Activated T-cell treated with anti-CD3 and anti-CD28 coated beads, Interleukin-2, amount 50 U/mL, for 48 hours (primary cell): ENCODE measurements around the gene AFF3.

Experiments used
- DNase-seq, 2 experiments: peaks; one replicate each; pipeline ENCODE4 v3.0.0-alpha.2; 2020

Gene AFF3

DNA sequence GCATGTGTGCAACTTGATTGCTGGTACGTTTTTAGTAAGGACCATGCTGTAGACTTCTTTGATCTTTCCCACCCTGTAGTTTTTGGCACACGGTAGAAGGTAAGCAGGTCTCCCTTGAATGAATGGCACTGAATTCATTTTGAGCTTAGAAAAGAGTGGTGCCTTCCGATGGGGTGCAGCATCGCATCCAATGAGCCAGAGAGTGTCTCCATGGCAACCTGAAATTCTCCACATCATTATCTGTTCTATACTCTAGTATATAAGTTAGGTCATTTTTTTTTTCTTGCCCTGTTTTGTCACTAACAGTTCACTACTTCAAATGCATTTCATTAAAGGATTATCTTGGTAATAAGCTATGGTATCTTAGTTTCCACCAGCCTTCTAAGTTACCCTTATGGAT, 571.4 kb downstream of the AFF3 start:
- DNase-seq, result no peak

DNA sequence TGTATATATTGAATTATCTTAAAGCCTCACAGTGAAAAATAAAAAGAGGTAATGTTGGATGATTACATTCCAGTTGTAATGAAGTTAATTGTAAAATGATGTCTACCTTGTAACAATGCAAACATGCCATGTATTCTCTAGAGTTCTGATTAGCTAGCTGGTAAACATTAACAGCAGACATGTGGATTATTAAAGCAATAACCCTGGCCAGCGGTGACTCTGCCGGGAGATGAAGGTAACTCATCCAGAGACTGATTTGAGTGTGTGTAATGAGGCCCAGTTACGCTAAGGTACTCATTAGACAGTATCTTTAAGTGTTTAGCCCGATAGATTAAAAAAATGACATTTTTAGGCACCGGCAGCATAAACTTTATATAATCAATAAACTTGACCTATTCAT, 573.0 kb downstream of the AFF3 start:
- no peak for DNase-seq

DNA sequence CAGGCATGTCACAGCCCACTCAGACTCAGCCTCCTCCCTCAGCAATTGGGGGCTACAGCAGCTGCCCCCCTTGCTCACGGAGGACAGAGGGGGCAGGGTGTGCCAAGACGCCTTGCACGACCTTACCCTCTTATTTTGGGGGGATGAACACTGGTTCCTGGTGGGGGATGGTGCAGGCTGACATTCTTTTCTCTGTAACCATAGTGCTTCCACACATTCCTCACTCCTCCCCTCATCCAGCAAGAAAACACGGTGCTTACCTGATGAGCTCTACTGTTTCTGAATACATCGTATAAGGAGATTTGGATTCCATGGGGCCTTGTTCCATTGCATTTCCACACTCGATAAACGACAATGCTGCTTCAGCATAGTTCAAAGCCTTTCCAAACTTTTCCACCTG, 577.2 kb downstream of the AFF3 start:
- DNase-seq, result no peak

DNA sequence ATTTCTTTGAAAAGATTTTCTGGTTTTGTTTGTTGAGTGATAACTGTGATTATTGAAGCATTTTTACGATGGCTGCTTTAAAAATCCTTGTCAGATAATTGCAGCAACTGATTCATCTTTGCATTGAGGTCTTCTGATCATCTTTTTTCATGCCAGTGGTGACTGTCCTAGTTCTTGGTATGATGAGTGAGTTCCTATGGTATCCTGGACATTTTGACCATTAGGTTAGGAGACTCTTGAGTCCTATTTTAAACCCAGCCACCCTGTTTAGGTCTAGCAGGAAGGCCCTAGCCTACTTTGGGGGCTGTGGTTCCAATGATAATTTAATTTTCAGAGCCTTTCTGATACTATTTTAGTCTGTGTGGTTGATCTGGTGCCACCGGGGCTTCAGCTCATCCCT, 579.9 kb downstream of the AFF3 start:
- no peak for DNase-seq

DNA sequence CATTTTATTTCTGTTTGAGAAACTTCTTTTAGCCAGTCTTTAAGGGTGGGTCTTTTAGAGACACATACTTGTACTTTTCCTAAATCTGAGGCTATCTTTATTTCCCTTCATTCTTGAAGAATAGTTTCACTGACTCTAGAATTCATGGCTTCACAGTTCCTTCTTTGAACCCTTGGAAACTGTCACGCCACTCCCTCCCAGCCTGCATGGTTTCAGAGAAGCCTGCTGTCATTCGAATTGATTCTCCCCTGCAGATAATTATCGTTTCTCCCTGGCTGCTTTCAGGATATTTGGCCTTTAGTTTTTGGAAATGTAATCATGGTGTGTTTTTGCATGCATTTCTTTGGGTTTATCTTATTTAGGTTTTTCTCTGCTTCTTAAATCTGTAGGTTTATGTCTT, 580.6 kb downstream of the AFF3 start:
- DNase-seq, result no peak

DNA sequence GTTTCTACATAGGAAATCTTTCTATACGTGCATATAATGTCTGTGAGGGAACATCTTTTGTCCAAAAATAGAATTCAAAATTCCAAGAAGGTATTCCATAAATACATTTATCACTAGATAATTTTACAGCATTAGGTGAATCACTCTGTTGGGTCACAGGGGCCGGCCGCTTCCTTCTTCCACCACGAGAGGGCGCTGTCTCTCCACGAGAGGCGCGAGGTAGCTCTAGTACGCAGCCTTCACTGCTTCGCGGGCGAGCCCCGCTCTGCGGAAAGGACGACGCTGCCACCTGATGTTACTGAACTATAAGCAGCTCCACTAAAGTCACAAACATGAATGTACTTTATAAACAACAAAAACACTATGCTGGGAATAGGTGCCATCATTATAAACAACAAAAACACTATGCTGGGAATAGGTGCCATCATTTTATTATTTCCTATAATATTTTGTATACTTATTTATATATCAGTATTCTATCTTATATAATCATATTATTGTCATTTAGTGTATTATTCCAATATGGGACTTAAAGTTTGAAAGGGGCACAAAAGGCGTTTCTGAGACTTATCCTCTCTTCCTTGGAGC, 583.2 kb downstream of the AFF3 start:
- DNase-seq, result peak; percentile 91 to 92

DNA sequence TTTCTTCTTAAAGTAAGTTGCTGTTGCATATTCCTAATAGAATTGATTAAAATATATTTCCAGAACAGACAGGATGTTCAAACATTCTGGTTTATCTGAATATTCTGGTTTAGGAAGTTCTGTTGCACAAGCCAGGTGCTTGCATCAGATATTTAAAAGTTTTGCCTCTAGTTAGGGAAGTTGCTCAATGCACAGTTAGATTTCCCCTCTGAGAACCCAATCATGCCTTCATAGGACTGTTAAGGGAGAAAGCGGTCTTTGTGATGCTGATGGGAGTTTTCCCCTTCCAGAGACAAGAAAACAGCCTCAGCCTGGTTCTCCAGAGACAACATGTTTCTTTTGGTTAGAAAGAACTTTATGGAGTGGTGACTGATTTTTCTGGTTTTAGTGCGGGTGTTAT, 587.0 kb downstream of the AFF3 start:
- no peak for DNase-seq

DNA sequence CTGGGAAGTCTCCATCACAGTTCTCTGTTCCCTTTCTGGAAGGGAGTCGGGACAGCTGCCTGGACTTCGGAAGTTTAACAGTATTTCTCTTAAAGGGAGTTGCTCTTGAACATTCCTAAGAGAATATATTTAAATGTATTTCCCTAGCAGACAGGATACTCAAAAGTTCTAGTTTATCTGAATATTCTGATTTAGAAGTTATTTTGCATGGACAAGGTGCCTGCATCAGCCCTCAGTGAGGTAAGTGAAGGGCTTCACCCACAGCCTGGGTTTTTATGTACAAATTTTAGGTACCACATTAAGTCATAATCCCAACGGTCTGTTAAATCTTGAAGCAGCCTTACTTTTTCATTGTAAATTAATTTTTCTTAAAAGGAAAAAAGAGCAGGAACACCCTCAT, 587.5 kb downstream of the AFF3 start:
- DNase-seq, result no peak

DNA sequence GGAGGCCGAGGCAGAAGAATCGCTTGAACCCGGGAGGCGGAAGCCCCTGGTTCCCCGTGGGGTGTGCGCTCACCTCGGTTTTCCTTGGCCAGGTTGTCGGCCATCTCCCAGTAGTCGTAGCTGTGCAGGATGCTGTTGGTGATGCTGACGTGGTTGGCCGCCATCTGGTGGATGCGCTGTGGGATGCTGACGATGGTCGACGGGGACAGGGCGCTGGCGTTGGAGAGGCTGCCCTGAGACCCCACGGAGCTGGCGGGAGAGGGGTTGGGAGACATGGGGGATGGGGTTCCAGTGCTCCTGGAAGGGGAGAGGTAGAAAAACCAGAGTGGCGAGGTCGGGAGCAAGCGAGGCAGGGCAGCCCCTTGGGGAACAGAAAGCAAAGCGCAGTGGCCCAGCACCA, 588.2 kb downstream of the AFF3 start:
- no peak for DNase-seq

DNA sequence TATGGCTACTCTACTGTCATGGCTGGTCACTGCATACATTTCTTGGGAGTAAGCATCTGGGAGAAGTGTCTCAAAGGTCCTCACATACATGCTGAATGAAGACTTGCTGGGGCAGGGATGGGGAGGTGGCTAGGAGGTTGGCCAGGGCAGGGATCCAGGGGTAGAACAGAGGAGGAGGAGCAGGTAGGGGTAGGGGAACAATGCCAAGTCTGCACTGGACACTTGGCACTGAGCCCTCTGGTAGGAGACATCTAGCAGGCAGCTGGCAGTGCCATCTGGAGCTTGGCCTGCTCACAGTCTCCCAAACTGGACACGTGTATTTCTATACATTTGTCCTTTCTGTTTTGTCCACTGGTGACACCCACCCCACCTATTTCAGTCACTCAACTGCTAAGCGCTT, 589.9 kb downstream of the AFF3 start:
- no peak for DNase-seq

DNA sequence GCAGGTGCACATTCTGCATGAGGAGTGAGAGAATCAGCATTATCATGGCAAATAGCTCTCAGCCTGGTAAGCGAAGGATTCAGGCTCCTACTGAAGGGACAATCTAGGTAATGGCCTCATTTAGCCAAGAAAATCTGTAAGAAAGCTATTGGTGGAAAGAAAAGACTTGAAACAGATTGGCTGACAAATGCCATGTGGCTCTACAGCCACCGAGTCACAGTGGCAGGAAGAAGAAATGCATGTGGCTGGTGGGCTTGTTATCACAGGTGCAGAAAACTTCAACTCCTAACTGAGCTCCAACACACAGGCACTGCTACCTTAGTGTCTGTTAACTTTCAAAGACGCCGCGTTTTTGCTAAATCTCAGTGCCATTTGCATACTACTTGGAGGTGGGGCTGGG, 592.0 kb downstream of the AFF3 start:
- DNase-seq, result no peak

DNA sequence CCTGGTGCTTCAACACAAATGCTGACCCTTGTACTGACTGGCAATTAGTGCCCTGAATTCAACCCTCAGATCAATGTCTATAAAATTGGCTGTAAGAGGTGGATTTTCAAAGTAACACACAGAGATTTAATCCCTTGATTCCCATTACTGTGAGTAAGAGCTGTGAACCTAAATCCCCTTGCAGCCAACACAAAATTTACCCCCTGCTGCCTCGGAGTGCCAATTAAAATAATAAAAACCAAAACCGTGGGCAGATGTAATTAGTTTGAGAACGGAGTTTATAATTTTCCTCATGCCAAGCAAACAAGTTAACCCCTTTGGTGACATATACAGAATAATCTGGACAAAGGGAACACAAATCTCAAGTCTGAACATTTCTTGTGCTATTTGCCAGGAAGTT, 596.8 kb downstream of the AFF3 start:
- DNase-seq, result no peak

DNA sequence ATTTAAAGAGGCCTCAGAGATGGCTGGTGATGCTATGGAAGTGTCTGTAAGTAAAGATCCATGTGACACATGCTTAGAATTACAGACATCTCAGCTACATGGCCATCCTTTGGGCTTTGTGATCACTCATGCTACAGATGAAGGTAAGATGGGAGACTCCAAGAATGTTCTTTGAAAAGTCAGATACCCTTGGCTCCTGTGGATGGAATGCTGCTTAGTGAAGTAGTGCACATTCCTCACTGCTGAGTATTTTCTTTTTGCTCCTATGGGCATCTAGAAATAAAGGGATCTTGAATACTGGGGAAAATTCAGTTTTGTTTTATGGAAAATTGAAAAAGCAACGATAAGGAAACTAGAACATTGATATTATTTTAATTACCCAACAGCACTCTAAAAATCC, 597.3 kb downstream of the AFF3 start:
- DNase-seq, result no peak

DNA sequence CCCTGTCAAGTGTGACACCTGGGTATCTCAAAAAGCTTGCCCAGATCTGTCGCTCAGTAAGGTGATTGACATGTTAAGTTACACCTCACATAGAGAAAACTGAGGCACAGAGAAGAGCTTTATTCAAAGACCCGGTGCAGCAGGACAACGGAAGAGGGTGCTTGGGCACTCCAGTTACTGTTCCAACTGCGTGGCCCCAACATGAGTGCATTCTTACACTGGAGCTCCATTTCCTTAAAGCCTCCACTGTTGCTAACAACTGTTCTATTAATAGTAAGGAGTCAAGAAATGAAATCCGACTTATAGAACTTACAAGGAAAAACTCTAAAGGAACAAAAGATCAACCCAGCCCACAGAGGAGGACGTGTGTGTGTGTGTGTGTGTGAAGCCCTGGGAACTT, 597.8 kb downstream of the AFF3 start:
- DNase-seq, result no peak

DNA sequence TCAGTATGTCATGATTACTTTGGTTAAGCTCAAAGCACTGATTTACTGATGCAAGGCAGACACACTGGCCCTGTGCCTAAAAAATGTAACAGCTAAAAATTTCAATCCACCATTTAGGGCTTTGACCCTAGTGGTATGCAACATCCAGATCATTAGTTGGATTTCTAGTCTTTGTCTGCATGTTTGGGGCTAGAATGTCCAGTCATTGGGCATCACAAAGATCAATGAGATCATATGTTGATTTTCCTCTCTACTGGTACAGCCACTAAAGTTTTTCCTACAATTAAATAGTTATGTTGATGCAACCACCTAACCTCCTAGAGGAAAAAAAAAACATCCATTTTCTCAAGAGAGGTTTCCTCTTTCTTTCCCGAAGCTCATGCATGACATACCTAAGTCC, 599.1 kb downstream of the AFF3 start:
- no peak for DNase-seq

DNA sequence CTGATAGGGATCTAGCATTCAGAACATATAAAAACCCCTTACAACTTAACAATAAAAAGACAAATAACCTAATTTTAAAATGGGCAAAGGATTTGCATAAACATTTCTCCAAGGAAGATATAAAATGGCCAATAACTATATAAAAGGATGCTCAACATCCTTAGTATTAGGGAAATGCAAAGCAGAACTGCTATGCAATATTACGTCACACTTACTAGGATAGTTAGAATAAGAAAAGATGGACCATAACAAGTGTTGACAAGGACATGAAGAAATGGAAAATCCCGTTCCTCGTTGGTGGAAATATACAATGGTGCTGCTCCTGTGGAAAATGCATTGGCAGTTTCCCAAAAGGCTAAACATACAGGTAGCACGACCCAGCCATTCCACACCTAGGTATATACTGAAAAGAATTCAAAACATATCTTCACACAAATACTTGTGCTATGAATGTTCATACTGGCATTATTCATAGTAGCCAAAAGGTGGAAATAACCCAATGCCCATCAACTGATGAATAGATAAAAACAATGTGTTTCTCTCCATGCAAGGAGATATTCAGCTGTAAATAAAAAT, 604.4 kb downstream of the AFF3 start:
- DNase-seq, result no peak

DNA sequence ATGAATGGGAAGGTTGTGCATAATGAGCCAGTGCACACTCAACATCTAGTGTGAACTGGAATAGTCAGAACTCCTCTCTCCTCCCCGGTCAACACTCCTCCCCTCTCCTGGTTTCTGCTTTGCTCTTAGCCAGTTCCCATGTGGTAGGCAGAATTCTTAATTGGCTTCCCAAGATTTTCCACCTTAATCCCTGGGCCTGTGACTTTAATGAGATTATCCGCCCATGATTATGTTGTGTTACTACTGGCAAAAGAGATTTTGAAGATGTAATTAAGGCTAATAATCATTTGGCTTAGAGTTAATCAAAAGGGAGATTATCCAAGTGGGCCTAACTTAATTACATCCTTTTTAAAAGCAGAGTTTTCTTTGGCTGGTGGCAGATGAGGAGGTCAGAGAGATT, 618.3 kb downstream of the AFF3 start:
- DNase-seq, result no peak

DNA sequence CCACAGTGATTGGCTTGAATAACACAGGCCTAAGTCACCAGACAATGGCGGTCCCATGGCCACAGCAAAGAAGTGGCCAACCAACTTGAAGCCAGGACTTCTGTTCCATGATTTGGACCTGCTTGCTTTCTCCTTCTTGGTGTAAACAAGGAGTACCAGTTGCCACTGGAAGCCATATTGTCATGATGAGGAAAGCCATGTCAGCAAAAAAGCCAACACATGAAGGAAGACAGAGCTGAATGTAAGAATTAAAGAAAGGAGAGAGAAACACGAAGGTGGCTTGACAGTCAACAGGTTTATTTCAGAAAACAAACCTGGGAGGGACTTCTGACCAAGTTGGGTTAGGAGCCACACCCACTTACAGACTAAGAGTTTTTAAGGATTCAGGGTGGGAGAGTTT, 620.2 kb downstream of the AFF3 start:
- no peak for DNase-seq

DNA sequence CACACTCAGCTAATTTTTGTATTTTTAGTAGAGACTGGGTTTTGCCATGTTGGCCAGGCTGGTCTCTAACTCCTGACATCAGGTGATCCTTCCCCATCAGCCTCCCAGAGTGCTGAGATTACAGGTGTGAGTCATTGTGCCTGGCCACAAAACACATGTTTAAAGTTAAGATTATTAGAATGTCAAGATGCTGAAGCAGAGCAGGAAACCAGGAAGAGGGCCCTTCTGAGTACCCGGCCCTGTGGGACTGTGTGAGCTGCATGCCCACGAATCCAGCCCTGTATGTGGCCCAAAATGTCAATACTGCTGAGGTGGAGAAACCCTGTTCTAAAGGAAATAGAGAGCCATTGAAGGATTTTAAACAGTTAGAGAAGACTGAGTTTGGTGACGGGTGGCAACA, 621.6 kb downstream of the AFF3 start:
- DNase-seq, result no peak

DNA sequence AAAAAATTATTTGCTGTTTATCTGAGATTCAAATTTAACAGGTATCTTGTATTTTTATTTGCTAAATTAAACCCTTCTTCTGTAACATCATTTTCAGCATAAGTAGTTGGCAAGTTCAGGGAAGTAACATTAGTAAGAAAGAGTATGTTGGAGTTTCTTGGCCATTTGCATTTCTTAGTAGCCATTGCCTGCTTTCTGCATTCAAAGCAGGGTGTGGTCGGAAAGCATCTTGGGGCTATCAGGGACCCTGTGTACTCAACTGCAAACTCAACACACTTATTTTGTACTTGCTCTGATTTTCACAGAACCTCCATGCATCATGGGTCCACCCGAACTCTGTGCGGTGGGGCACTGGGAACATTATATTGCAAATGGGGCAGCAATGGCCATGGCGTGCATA, 622.2 kb downstream of the AFF3 start:
- DNase-seq, result no peak

DNA sequence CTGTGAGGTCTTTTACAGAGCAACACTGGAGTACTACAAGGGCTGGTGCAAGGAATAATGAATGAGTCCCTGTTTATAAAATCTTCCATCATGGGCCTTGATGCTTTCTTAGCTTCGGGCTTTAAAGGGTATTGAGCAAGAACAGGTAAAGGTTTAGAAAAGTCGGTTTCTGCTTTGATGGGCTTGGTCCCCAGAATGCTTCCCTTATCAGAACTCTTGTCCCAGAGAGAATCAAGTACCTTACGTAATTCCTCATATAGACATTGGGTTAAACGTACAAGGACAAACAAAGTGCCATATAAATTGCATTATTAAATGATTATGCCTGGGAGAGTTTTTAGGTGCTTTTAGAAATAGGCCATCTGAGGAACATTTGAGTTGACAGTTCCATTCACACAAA, 628.0 kb downstream of the AFF3 start:
- DNase-seq, result no peak

DNA sequence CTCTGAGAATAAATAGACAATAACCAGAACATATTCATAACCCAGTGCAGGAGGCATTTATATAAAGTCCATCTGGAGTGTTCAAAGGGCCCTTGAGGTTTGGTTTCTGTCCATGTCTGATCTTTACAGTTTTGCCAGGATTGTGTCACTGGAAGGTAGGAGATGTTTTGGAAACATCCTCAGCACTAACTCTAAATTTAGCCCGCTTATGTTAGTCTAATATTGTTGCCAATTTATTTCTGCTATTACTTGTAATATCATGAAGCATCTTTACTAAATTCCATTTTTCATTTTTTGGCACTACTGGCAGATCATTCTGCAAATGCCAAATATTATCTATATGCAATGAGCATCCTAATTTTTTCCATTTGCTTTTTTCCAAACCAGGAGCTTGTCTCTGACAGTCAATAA, 630.2 kb downstream of the AFF3 start:
- no peak for DNase-seq

DNA sequence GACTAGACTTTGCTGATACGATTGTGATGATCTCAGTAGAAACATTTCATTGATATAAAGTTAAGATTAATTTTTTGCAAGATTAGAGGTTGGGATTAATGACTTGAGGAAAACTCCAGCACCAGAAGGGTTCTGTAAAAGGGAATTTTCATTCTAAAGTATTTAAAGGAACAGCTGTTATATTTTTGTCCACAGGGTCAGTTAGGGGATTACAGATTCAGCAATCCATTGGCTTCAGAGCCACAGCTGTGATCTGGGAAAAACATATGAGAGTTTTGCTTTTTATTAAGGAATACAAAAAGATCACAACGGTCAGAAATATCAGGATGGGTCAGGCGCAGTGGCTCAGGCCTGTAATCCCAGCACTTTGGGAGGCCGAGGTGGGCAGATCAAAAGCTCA, 633.0 kb downstream of the AFF3 start:
- no peak for DNase-seq

DNA sequence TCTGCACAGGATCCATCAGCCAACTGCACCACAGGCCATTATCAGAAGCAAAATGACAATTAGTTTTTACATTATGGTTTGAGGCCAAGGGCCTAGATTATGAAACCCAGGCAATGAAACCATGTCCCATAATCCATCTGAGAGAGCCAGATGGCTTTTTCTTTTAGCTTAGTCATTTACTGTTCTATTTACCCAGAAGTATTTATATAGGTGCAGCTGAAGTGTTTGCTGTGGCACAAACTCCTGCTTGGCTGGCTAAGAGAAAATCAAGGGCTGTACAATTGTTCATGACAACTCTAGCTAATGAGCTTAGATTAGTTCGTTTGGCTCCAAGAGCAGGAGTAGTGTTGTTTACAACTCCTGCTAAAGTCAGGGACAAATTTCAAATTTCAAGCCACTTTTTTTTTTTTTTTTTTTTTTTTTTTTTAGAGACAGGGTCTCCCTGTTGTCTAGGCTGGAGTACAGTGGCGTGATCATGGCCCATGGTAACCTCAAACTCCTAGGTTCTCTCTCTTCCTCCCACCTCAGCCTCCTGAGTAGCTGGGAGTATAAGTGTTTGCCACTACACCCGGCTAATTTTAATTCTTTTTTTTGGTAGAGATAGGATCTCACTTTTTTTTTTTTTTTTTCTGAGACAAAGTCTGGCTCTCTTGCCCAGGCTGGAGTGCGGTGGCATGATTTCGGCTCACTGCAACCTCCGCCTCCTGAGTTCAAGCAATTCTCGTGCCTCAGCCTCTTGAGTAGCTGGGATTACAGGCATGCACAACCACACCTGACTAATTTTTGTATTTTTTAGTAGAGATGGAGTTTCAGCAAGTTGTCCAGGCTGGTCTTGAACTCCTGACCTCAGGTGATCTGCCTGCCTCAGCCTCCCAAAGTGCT, 634.2 kb downstream of the AFF3 start:
- DNase-seq, result no peak
